Activated T-cell treated with anti-CD3 and anti-CD28 coated beads for 4 hours (primary cell): ENCODE results near the gene IL22.

Source experiments
- DNase-seq: peaks from one replicate; pipeline ENCODE4 v3.0.0-alpha.2; 2020

The IL22 gene

DNA sequence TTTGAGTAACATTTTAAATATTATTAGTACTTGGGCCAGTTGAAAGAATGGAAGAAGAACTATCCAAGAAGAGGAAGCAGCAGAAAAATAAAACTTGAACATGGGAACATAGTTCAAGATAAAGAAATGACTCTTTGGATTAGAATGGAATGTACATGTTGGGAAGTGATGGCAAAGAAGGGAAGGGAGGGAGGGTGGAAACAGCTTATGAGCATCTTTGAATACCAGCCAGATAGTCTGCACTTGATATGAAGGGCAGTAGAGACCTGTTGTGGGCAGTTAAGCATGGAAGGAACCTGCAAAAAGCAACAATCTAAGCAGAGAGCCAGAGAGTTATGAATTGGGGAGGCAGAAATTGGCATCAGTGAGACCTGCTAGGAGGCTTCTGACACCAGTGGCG lies 10.0 kb upstream of the IL22 start:
- DNase-seq, result no peak

- no peak for DNase-seq
Measured at GRCh38 chr12:68261896-68262295, 8.5 kb upstream of the IL22 start.

- DNase-seq, result no peak
Measured at GRCh38 chr12:68260153-68260552, 6.7 kb upstream of the IL22 start.

DNA sequence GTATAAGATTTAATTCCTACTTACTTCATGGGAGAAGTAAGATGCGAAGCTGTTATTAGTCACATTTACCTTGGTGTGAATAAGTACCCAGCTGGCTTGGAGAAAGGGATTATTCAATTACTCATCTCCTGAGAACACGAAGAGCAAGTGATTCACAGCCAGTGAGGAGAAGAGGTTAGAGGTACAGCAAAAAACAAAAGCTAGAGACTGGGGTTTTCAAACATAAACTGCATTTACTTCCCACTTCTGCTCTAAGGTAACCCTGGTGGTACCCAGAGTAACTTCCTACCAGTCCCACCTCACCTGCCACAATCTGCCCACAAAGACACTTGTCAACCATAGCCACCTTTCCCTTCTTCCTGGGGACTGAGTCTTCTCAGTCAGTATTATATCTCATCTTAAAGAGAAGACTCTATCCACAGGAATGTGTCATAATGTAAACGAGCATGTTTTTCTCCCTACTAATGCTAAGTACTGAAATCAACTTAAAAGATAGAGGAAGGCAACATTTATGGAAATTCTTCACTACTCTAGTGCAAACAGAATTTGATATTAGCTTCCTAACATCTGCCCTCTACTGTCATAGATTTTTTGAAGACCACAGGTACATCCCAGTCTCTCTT lies 6.0 kb upstream of the IL22 start:
- DNase-seq, result no peak

- no peak for DNase-seq
Measured at GRCh38 chr12:68252077-68252476, 1.3 kb downstream of the IL22 start.

- no peak for DNase-seq
Measured at GRCh38 chr12:68250454-68250853, 3.0 kb downstream of the IL22 start.

DNA sequence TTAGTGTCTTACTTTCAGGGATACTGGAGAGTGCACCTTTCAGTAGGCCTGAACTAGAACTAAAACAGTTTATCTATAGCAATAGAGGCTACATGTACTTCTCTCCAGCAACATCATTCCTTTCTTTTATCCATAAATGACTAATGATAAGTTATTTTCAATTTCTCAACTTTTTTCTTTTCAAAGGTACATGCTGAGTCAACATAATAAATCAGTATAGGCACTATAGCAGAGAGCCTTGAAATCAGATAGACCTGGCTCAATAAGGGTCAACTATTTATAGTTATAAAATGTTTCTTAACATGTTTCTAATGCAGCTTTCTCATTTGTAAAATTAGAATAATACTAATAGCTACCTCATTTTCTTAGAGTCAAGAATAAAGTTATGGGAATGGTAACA lies 5.6 kb downstream of the IL22 start:
- DNase-seq, result no peak

- DNase-seq, result no peak
Measured at GRCh38 chr12:68246350-68246749, 7.1 kb downstream of the IL22 start.

- DNase-seq, result no peak
Measured at GRCh38 chr12:68245180-68246021, 8.0 kb downstream of the IL22 start.

GRCh38 chr12:68242777-68243176 lies 10.6 kb downstream of the IL22 start:
- DNase-seq, result no peak

- peak; percentile 40 for DNase-seq
Measured at GRCh38 chr12:68240975-68241374, 12.4 kb downstream of the IL22 start.

- no peak for DNase-seq
Measured at GRCh38 chr12:68240079-68240478, 13.3 kb downstream of the IL22 start.

DNA sequence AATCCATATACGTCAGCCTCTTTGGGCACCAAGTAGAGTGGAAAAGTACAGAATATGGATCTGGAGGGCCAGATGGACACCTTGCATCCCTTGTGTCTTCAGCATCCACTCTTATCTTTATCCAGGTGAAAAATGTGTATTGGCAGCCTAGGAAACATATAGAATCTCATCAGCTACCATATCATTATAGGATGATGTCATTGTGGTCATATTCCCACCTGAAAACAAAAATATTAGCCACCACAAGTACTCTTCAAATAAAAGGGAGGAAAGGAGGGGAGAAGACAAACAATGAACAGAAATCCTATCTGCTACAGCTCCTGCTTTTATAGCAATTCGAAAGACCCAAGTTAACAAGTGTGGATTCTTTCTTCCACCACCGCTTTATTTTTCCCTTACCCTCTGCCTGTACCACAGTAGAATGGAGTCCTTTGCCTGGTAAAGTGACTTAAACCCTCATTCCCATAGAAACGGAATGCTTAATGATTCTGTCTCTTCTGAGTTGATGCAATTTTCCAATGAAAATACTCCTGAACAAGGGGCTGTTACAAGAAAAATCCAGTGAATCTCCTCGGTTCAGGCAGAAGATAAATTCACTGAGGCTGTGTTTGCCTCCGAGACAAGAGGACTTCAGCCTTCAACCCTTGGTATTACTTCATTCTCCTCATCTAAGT lies 14.0 kb downstream of the IL22 start:
- DNase-seq, result no peak

DNA sequence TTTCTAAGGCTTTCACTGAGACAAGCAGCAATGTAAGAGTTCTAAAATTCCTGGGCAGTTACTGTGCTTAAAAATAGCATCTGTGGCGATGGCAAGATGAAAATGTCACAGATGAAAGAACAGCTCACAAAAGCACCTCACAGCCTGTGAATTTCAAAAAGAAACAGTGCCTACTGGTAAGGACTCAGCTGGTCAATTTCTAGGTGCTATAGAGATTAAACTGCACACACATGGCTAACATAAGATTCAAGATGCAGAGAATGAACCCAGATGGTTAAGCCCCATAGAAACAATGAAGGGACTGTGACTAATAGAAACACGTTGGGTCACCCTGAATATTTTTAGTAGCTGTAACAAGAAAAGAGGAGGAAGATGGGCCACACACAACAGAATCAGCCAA lies 15.8 kb downstream of the IL22 start:
- no peak for DNase-seq

- no peak for DNase-seq
Measured at GRCh38 chr12:68237078-68237477, 16.3 kb downstream of the IL22 start.

DNA sequence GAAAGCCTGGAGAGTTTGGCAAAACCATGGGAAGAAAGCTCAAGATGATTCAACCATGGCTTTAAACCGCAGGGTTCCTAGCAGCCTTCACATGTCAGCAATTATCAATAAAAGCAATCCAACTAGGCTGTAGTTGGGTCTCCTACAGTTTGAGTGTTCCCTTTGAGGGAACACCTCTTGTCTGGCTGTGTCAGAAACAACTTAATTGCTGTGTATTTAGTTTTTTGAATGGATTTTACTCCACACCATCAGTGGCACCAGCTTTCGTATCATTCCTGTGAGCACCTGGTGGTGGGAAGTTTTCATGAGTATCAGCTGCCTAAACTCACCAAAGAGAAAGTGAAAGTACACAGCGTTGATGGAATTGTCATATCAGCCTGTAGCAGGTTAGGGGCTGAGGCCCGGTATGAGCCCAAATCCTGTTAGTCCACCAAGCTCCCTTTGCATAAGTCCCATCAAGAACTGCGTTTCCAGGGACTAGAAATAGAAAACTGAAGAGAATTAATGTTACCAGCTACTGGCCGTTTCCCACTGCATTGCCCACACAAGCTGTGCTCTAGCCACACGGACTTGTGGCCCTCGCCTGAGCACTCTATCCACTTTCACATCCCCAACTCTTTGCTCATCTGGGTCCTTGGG lies 16.9 kb downstream of the IL22 start:
- peak; percentile 30 for DNase-seq

- DNase-seq, result no peak
Measured at GRCh38 chr12:68235576-68235975, 17.8 kb downstream of the IL22 start.

DNA sequence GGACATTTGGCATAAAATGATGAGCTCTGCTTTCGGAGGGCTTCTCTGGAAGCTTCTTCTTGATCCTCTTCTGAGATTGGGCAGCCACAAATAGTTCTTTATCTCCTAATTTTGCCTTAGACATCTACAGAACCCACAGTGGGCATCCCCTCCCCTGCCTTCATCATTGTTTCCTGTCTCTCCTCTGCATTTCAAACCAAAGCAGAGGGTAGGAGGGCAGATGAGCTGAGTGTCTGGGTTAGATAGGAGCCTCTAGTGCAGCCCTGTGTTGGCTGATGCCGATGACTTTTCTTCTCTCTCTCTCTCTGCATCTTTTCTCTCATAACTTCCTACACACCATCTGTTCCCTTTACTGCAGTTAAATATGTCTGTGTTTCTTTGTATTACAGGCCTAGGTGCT lies 19.3 kb downstream of the IL22 start:
- no peak for DNase-seq

DNA sequence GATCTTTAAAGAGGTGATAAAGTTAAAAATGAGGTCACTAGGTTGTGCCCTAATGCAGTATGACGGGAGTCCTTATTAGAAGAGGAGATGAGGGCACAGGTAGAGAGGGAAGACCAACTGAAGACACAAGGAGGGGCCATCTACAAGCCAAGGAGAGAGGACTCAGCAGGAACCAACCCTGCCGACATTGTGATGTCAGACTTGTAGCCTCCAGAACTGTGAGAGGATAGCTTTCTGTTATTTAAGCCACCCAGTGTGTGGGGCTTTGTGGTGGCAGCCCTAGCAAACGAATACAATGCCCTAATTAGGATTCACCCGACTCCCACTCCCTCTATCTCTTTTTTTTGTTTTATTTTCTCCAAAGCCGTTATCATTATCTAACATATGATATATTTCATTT lies 19.9 kb downstream of the IL22 start:
- no peak for DNase-seq

DNA sequence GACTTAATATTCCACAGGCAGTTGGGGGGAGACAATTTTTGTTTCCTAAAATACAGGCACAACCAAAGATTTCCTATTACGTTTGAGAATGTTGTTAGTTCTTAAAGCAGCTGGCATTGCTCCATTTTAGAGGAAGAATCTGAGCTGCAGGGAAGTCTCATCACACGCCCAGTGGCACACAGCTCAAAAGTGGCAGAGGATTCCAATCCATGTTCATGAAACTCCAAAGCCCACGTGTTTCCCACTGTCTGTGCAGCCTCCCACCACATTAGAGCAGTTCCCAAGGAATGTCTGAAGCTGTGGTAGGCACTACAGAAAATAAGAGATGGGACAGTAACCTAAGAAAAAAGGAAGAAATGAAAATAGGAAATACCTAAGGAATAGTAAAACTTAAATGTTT lies 21.7 kb downstream of the IL22 start:
- no peak for DNase-seq

- DNase-seq, result no peak
Measured at GRCh38 chr12:68231229-68231628, 22.2 kb downstream of the IL22 start.

DNA sequence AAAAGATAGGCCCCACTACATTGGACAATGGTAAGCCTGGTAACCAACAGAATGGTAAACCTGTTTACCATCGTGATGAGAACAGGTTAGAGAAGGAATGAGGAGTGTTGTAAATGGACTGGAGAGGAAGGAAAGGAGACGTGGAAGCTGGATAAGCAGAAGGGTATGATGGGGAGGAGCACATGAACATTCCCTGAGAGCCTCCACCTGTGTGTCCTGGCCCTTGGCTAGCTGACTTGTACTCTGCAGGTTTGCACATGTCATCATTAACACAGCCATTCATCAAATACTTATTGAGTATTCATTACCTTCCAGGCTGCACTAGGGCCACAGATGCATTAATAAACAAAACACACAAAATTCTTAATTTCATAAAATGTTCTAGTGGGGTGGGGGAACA lies 23.4 kb downstream of the IL22 start:
- DNase-seq, result no peak

GRCh38 chr12:68227356-68227755 lies 26.0 kb downstream of the IL22 start:
- DNase-seq, result no peak
